Natural killer cell treated with Interleukin-12 subunit alpha and Interleukin-12 subunit beta and Interleukin-15 and Interleukin-18, amount 100 ng/mL, for 72 hours (primary cell): ENCODE data around the gene IL1RAPL1. TPM values are rescaled to one million over a fixed set of nuclear protein-coding genes. Genes with fewer than 3 reads are reported as not detected.
"Not testable (repeated sequence)": the region's sequence is repeated elsewhere in the genome, so short reads cannot be mapped to it uniquely, and the experiment has no call there.

Experiments
- ATAC-seq, 2 donors: fragments of 150-1000 bp; cut with Tn5 transposase in 1 of 2; sonication (Bioruptor Pico), chemical (Tn5 transposase) in 1 of 2; 2 replicates each; pipeline ENCODE4 v1.10.0; 2021
- DNase-seq: peaks from one replicate; pipeline ENCODE4 v3.0.0; 2022; ENCODE audit warnings: low spot score
- H3K27ac Mint-ChIP-seq, 2 donors: 1 replicate in 1 of 2; 2 replicates in 1 of 2; pipeline ENCODE4 v1.8.0; 2022; ENCODE audit warnings: mixed read lengths in 2 of 2, mild to moderate bottlenecking in 1 of 2, moderate library complexity in 1 of 2
- H3K27me3 Mint-ChIP-seq, 2 donors: 1 replicate in 1 of 2; 2 replicates in 1 of 2; pipeline ENCODE4 v1.8.0; 2022; ENCODE audit warnings: mixed read lengths in 2 of 2
- H3K36me3 Mint-ChIP-seq: one replicate; pipeline ENCODE4 v1.8.0; 2022; ENCODE audit warnings: mixed read lengths
- H3K4me1 Mint-ChIP-seq, 2 donors: 1 replicate in 1 of 2; 2 replicates in 1 of 2; pipeline ENCODE4 v1.8.0; 2022; ENCODE audit warnings: low read depth in 2 of 2, mixed read lengths in 2 of 2, mild to moderate bottlenecking in 1 of 2
- H3K4me3 Mint-ChIP-seq: one replicate; pipeline ENCODE4 v1.8.0; 2022; ENCODE audit warnings: mixed read lengths
- H3K9me3 Mint-ChIP-seq: 2 replicates; pipeline ENCODE4 v1.8.0; 2022; ENCODE audit warnings: mixed read lengths
- total RNA-seq, 2 donors: library from RNA; stranded (reverse); gene quantifications; one replicate each; pipeline ENCODE4 v1.2.3, GENCODE V29; 2022

IL1RAPL1 gene
- total RNA-seq, 2 donors from 2014 or later = not detected

DNA sequence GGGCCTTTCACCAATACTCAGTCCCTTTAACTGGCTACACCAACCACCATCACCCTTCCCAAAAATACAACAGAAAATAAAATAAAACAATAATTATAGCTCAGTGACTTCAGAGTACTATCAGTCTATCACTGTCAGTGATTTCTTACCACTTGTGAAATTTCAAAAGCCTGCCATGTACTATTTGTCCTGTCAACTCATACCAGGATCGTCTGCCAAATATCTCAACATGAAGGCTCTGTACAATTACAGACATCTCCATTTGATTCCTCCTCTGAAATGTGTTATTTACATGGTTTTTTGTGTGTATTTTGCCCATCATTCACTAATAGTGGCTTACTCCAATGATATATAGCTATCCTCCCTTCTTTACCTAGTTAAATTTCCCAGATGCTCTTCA is 772.0 kb downstream of the IL1RAPL1 start:
- no peak overlapping the region for H3K4me3 Mint-ChIP-seq
- H3K27ac Mint-ChIP-seq = no peak overlapping the region
- H3K4me1 Mint-ChIP-seq = no peaks in the 10 kb centered on the region
- DNase-seq (no peak), ATAC-seq (no peak)
- H3K27me3 Mint-ChIP-seq = no peaks in the 10 kb centered on the region
- H3K9me3 Mint-ChIP-seq = peaks cover 7% of the 10 kb centered on the region
- H3K36me3 Mint-ChIP-seq = no peaks in the 10 kb centered on the region

DNA sequence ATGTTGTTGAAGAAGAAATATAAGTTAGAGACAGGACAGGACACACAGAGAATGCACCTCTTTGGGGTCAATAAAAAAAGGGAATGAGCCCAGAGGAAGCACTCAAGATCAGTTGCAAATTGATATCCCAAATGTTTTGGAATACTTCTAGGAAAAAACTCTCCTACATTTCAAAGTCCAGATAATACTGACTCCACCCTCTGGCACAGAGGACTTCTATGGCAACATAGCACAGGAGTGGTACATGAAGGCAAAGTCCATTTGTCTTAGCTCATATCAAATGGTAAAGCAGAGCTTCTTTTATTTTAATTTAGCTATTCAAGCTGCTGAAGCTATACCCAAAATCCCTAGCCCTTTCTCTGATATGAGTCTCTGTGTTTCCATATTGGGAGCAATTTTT is 787.5 kb downstream of the IL1RAPL1 start:
- not testable (repeated sequence) for H3K4me3 Mint-ChIP-seq, H3K9me3 Mint-ChIP-seq, H3K27me3 Mint-ChIP-seq, ATAC-seq, H3K4me1 Mint-ChIP-seq, H3K36me3 Mint-ChIP-seq, DNase-seq, H3K27ac Mint-ChIP-seq

DNA sequence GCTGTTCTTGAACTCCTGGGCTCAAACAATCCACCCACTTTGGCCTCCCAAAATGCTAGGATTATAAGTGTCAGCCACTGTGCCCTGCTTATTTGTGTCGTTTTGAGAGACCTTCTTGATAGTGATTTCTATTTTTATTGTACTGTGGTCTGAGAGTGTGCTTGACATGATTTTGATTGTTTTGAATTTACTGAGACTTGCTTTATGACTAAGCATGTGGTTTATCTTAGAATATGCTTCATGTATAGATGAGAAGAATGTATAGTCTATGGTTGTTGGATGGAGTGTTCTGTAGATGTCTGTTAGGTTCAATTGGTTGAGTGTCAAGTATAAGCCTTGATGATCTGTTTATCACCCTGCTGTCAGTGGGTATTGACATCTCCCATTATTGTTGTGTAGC is 789.3 kb downstream of the IL1RAPL1 start:
- no peak overlapping the region for H3K27ac Mint-ChIP-seq

DNA sequence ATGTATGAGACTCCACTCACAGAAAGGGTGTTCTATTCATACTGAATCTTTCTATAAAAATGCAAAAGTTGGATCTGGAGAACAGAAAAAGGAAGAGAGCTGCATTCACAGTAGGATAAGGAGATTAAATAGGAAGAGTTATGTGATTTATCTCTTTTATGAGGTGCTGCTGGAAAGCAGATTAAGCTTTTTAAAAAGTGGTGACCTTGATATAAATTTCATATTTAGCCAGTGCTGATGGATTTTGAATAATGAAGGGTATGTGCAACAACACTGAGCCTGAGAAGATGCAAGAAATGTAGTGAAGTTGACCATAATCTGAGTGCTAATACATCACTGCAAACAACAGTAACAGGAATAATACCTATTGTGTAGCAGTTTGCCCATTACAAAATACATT is 795.6 kb downstream of the IL1RAPL1 start:
- H3K27me3 Mint-ChIP-seq = no peaks in the 10 kb centered on the region
- H3K4me1 Mint-ChIP-seq = no peaks in the 10 kb centered on the region
- H3K36me3 Mint-ChIP-seq = no peaks in the 10 kb centered on the region
- no peak overlapping the region for H3K4me3 Mint-ChIP-seq
- H3K27ac Mint-ChIP-seq = no peak overlapping the region
- peaks cover 4% of the 10 kb centered on the region for H3K9me3 Mint-ChIP-seq
- ATAC-seq = no peak
- no peak for DNase-seq

More for the DNA sequence above, 789.3 kb downstream of the IL1RAPL1 start:
- Mint-ChIP-seq H3K4me1 (no peaks in the 10 kb centered on the region), H3K9me3 (peaks cover 7% of the 10 kb centered on the region), H3K4me3 (no peak overlapping the region), H3K27me3 (no peaks in the 10 kb centered on the region), H3K36me3 (no peaks in the 10 kb centered on the region)
- no peak for DNase-seq
- no peak for ATAC-seq

DNA sequence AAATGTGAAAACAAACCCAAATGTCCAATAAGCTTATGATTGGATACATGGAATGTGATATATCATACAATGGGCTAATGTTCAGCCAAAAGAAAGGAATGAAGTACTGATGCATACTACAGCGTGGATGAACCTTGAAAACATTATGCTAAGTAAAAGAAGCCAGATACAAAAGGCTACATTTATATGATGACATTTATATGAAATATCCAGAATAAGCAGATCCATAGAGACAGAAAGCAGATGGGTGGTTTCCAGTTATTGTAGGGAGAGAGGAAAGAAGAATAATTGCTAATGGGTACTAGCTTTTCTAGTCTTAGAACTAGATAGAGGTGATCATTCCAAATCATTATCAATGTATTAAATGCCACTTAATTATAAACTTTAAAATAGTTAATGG is 801.3 kb downstream of the IL1RAPL1 start:
- H3K9me3 Mint-ChIP-seq = no peaks in the 10 kb centered on the region
- DNase-seq = no peak
- no peaks in the 10 kb centered on the region for H3K4me1 Mint-ChIP-seq
- H3K36me3 Mint-ChIP-seq = no peaks in the 10 kb centered on the region
- no peak overlapping the region for H3K27ac Mint-ChIP-seq
- no peak overlapping the region for H3K4me3 Mint-ChIP-seq
- H3K27me3 Mint-ChIP-seq = no peaks in the 10 kb centered on the region
- ATAC-seq = no peak

DNA sequence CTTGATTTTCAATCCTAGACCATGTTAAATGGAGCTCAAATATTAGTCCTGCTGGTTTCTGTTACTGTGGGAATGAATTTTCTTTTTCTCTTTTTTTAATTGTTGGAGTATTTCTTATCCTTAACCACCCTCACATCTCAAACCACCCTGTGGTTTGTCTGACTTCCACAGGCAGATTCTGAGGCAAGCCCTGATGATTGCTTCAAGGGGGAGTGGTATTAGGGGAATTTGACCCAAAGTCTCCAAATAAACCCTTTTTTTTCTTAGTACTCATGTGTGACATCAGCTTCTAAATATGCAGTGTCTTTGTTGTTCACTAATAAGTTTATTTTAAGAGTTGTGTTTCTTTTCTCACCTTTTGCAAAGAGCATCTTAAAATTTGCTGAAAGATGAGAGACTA is 810.3 kb downstream of the IL1RAPL1 start:
- DNase-seq (no peak), ATAC-seq (no peak)
- Mint-ChIP-seq H3K27me3 (no peaks in the 10 kb centered on the region), H3K4me1 (no peaks in the 10 kb centered on the region), H3K36me3 (no peaks in the 10 kb centered on the region), H3K27ac (no peak overlapping the region), H3K4me3 (no peak overlapping the region), H3K9me3 (no peaks in the 10 kb centered on the region)

DNA sequence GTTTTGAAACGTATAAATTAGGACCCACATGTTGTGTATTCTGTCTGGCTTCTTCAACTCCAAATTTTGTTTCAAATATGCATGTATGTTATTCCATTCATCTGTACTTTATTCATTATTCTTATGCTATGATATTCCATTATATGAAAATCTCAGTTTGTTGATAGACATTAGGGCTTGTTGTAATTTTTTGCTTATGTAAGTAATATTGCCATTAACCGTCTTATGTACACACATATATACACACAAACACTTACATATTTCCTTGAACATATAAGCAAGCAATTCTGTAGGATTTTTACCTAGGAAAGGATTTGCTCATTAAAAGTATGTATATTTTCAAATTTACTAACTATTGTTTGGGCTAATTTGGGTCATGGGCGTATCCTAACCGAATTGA is 820.1 kb downstream of the IL1RAPL1 start:
- Mint-ChIP-seq H3K27ac (no peak overlapping the region), H3K4me3 (no peak overlapping the region), H3K9me3 (peaks cover 4% of the 10 kb centered on the region), H3K36me3 (no peaks in the 10 kb centered on the region), H3K4me1 (no peaks in the 10 kb centered on the region), H3K27me3 (no peaks in the 10 kb centered on the region)
- no peak for DNase-seq
- ATAC-seq = no peak

DNA sequence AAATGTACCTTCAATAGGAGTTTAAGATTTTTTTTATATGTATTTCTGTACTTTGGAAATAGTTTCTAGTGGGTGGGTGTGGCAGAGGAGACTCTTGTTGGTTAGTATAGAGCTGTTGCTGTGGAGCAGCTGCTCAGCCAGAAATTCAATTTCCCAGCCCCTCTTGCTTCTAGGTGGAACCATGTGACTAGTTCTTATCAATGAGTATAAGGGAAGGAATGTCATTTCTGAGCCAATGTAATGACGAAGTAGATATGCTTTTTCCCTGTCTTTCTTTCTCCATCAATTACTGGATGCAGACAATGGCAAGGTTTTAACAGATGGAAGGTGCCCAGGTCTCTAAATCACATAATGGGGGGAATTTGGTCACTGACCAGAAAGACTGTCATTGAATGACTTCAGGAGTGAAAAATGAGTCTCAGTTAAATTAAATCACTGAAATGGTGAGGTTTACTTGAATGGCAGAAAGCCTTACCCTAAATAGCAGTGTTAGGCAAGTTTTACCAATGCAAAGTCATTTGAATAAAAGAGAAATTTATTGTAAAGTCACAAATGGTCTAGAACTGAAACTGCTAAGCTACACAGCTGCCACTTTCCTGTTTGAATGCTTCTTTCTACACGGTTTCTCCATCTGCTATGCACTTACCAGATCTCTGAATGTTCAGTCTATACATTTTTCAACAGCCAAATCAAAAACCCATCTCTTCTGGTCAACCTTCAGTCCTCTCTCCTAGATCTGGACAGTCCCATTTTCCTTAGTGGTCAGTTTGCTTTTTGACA is 832.7 kb downstream of the IL1RAPL1 start:
- Mint-ChIP-seq H3K27me3 (no peaks in the 10 kb centered on the region), H3K9me3 (peaks cover 1% of the 10 kb centered on the region), H3K4me1 (no peaks in the 10 kb centered on the region), H3K36me3 (no peaks in the 10 kb centered on the region), H3K27ac (no peak overlapping the region), H3K4me3 (no peak overlapping the region)
- ATAC-seq = no peak
- no peak for DNase-seq

DNA sequence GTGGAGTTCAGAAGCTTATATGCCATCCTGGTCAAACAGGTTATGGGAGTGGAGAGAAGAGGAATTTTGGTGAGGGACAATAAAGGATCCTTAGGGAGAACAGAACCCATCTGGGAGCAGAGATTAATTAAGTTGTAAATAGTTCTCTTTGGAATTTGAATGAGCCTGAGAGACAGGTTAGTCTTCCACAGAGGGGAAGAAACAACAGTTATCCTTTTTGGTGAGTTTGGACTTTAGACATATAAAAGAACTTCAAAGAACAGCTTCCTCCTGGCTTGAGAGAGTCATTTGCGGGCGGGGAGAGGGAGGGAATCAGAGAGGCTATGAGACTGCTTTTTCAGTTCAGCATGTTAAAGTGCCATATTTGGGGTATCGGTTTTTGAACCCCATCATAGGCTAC is 834.8 kb downstream of the IL1RAPL1 start:
- no peak overlapping the region for H3K4me3 Mint-ChIP-seq
- ATAC-seq (no peak), DNase-seq (no peak)
- no peaks in the 10 kb centered on the region for H3K27me3 Mint-ChIP-seq
- no peaks in the 10 kb centered on the region for H3K4me1 Mint-ChIP-seq
- H3K27ac Mint-ChIP-seq = no peak overlapping the region
- H3K36me3 Mint-ChIP-seq = no peaks in the 10 kb centered on the region
- H3K9me3 Mint-ChIP-seq = peaks cover 3% of the 10 kb centered on the region

DNA sequence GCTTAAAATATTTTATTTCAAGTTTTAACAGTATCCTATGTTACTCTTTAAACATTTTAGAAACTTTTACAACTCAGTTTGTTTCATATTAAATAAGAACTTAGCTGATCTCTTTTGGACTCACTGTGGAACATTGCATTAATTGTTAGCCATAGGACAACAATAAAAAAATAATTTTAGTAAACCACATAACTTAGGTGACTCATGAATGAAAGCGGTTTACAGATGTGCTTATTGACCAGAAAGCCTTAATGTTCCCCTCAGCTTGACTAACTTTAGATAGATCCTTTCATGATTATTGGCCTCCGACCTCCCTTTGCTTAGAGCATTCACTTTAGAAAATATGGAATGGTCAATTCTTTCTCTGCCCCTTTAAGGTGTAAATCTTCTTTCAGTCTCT is 844.6 kb downstream of the IL1RAPL1 start:
- H3K9me3 Mint-ChIP-seq = peaks cover 4% of the 10 kb centered on the region
- no peaks in the 10 kb centered on the region for H3K4me1 Mint-ChIP-seq
- DNase-seq (no peak), ATAC-seq (no peak)
- no peaks in the 10 kb centered on the region for H3K36me3 Mint-ChIP-seq
- H3K4me3 Mint-ChIP-seq = no peak overlapping the region
- no peaks in the 10 kb centered on the region for H3K27me3 Mint-ChIP-seq
- H3K27ac Mint-ChIP-seq = no peak overlapping the region

DNA sequence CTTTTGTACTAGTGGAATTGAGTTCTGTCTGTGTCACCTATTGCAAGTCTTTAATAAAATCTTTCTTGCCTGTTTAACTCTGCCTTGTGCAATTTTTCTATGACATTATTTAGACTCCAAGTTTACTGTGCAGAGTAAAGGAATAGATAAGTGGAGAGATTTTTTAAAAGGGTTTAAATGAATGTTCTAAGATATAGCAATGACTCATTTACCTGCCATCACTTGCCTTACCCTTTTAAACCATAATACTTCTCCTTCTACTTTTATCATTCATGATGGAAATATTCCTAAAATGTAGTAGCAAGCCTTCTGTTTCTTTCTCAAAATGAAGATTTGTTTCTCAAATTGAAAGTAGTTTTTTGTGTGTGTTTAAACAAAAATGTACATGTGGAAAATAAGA is 845.3 kb downstream of the IL1RAPL1 start:
- Mint-ChIP-seq H3K9me3 (peaks cover 4% of the 10 kb centered on the region), H3K4me1 (no peaks in the 10 kb centered on the region), H3K27ac (no peak overlapping the region), H3K27me3 (no peaks in the 10 kb centered on the region), H3K36me3 (no peaks in the 10 kb centered on the region), H3K4me3 (no peak overlapping the region)
- DNase-seq = no peak
- ATAC-seq = no peak

DNA sequence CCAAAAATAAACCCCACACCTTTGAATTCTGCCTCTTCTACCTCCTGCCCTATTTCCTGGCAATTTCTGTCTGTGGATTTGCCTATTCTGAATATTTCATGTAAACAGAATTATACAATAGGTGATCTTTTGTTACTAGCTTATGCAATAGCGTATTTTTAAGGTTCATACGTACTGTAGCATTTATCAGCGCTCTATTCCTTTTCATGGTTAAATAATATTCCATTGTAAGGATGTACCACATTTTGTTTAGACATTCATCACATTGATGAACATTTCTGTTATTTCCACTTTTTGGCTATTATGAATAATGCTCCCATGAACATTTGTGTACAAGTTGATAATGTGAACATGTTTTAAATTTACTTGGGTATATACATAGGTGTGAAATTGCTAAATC is 847.7 kb downstream of the IL1RAPL1 start:
- H3K36me3 Mint-ChIP-seq = no peaks in the 10 kb centered on the region
- no peak overlapping the region for H3K4me3 Mint-ChIP-seq
- H3K27ac Mint-ChIP-seq = no peak overlapping the region

DNA sequence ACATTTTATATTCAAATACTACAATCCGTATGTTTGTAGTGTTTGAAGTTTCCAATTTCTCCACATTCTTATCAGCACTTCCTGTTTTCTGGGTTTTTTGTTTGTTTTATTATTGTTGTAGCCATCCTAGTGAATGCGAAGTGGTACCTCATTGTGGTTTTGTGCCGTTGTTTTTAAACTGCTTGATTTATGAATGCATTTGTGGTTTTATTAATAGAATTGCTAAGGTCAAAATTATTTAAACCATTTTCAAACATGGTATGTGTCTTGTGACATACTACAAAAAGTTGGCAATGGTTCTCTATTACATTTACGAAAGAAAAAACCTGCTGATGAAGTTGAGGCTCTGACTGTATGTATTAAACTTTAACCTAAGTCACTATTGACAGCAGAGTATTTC is 848.1 kb downstream of the IL1RAPL1 start:
- H3K36me3 Mint-ChIP-seq = no peaks in the 10 kb centered on the region
- H3K4me3 Mint-ChIP-seq = no peak overlapping the region
- ATAC-seq (no peak), DNase-seq (no peak)
- no peaks in the 10 kb centered on the region for H3K9me3 Mint-ChIP-seq
- no peaks in the 10 kb centered on the region for H3K4me1 Mint-ChIP-seq
- no peaks in the 10 kb centered on the region for H3K27me3 Mint-ChIP-seq
- H3K27ac Mint-ChIP-seq = no peak overlapping the region

More for the DNA sequence above, 847.7 kb downstream of the IL1RAPL1 start:
- DNase-seq = no peak
- H3K27me3 Mint-ChIP-seq = no peaks in the 10 kb centered on the region
- no peaks in the 10 kb centered on the region for H3K9me3 Mint-ChIP-seq
- no peaks in the 10 kb centered on the region for H3K4me1 Mint-ChIP-seq
- no peak for ATAC-seq

DNA sequence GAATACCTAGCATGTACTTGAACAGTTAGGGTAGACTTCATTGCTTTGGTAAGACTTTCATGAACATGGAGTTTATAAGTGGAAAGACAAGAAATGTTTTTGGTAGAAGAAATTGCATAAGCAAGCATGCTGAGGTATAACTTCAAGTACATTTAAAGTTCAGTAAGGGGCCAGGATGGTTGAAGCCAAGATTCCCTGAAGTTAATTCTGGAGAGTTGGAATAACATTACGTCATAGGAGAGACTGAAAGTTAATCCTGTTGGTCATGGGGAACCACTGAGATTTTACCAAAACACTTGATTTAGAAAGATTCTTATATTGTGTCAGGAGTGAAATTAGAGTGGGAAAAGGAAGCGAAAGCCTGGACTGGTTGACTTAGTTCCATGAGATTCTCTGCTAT is 860.6 kb downstream of the IL1RAPL1 start:
- DNase-seq (no peak), ATAC-seq (no peak)
- H3K27me3 Mint-ChIP-seq = no peaks in the 10 kb centered on the region
- H3K4me1 Mint-ChIP-seq = no peaks in the 10 kb centered on the region
- no peak overlapping the region for H3K27ac Mint-ChIP-seq
- H3K4me3 Mint-ChIP-seq = no peak overlapping the region
- no peaks in the 10 kb centered on the region for H3K36me3 Mint-ChIP-seq
- H3K9me3 Mint-ChIP-seq = peaks cover 3% of the 10 kb centered on the region

DNA sequence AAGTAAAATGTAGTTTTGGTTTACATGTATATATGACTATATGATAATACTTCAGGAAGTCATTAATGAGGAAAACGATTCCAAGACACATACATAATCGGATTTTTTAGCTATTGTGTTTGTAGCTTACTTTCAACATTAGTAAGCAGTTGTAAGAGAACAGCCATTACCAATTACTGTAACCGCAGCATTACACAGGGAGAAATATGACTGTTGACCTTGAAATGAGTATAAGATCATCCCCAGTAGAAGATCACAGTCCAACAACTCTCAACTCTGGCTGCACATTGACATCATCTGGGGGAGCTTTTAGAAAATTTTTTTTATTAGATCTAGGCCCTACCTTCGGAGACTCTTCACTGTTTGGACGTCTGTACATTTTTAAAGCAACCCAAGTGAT is 866.1 kb downstream of the IL1RAPL1 start:
- ATAC-seq (no peak), DNase-seq (no peak)
- Mint-ChIP-seq H3K36me3 (no peaks in the 10 kb centered on the region), H3K9me3 (peaks cover 6% of the 10 kb centered on the region), H3K27me3 (no peaks in the 10 kb centered on the region), H3K4me3 (no peak overlapping the region), H3K4me1 (no peaks in the 10 kb centered on the region), H3K27ac (no peak overlapping the region)
